ENCODE data around the gene HLA-DMA.

The HLA-DMA gene

DNA sequence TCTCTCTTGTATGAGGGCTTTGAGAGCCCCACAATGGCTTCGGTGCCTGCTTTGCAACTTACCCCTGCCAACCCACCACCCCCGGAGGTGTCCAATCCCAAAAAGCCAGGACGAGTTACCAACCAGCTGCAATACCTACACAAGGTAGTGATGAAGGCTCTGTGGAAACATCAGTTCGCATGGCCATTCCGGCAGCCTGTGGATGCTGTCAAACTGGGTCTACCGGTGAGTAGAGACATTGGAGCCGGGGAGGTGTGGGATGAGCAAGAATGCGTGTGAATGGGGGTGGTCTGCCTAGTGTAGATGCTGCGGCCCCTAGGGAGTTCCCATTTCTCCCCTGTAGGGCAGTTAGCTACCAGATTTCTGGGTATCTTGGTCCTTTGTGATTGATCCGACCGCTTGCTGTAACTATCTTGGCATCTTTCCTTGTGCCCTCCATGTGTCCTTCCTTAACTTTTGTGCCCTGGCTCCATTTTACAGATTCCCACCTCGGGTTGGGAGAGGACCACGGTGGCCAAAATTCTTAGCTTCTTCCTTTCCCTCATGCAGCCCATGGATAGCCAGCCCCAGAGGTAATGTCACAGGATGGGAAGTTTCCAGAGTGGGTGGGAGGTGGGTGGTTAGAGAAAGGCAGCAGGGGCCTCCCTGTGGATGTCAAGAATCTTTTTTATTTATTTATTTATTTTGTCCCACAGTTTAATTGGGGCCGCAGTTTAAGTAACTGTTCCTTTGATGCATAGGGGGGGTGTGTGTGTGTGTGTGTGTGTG is 21.8 kb upstream of the HLA-DMA start:
- no peak for DNase-seq

DNA sequence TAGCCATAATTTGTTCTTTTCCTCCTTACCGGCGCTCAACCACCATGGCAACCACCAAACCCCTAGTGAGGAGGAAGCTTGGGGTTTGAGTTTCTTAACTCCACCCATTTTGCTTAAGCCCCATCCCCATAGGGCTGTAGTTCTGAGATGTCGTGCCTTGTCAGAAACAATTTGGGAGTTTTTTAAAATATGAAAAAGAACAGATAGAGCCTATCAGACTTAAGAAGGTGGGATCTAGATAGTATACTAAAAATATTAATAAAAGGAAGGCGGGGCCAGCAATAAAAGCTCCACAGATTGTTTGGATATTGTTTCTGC is 21.1 kb upstream of the HLA-DMA start:
- no peak for DNase-seq

DNA sequence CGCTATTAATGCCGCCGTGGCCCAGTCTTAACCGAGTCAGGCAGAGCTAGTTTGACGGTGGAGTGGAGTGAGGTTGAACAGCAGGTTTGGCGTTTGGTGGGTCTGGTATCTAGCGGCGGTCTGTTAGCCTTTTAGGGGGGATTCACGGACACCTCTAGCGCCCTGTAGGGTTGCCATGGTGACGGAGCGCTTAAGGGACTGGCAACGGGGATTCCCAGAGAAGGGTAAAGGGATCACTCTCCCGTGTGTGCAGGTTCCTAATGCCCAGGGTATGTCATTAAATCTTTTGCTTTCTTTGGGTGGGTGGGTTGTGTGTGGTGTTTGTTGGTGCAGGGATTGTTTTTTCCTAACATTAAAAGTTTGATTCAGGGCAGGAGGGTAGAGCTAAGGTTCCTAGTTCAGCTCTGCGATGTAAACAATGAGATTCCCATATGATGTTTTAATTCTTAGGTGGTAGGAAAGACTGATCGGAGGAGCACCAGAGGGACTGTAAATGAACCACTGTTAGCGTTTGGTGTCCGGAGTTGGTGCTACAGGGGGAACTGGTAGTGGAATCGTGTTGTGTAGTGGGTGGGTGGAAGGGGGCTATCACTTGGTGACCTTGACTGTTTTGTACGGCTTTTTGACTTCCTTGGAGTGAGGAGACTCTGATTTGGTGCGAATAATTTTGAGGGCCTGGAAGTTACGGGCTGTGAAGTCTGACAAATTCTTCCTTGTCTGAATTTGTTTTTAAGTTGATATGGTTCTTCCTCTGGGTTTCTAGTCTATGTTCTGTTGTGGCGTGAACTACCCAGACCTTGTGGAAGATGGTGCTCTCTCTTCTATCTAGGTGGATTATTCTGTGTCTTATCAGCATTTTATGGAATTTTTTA is 20.5 kb upstream of the HLA-DMA start:
- DNase-seq = peak; percentile 16 to 48

DNA sequence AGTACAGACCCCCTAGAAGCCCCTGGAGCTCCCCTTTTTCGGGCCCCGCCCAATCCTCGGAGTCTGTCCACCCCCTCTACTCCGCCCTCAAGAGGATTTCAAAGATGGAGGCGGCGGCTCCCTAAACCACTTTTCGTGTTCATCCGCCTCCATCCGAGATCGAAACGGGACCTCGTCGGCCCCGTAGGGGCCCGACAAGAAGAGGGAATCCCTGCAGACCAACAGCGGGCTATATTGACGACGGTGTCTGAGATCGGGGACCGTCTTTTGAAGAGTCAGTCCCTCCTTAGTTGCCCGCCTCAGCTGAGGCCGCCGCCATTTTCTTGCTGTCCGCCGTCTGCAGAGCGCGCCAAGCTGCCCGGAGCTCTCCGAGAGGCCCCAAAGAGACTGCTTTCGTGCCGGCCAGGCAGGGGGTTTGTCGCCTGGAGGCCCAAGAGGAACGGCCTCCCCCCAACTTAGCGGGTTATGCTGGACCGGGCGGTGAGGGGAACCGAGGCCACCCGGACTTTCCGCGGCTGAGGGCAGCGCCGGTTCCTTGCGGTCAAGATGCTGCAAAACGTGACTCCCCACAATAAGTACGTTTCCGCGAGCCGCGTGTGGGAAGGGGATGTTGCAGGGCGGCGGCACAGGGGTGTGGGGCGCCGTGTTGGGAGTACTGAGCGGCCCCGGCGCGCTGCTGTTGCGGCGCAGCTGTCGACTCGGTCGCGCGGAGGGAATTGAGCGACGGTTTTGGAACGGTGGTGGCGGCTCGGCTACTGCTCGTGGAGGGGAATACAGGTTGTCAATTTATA is 19.7 kb upstream of the HLA-DMA start:
- DNase-seq = peak in 1 of 2 experiments; percentile 25

- peak; percentile 99 to 100 for DNase-seq
These were observed 18.9 kb upstream of the HLA-DMA start for GRCh38 chr6:32971581-32972352.

- no peak for DNase-seq
These were observed 18.3 kb upstream of the HLA-DMA start for GRCh38 chr6:32971242-32971580.

DNA sequence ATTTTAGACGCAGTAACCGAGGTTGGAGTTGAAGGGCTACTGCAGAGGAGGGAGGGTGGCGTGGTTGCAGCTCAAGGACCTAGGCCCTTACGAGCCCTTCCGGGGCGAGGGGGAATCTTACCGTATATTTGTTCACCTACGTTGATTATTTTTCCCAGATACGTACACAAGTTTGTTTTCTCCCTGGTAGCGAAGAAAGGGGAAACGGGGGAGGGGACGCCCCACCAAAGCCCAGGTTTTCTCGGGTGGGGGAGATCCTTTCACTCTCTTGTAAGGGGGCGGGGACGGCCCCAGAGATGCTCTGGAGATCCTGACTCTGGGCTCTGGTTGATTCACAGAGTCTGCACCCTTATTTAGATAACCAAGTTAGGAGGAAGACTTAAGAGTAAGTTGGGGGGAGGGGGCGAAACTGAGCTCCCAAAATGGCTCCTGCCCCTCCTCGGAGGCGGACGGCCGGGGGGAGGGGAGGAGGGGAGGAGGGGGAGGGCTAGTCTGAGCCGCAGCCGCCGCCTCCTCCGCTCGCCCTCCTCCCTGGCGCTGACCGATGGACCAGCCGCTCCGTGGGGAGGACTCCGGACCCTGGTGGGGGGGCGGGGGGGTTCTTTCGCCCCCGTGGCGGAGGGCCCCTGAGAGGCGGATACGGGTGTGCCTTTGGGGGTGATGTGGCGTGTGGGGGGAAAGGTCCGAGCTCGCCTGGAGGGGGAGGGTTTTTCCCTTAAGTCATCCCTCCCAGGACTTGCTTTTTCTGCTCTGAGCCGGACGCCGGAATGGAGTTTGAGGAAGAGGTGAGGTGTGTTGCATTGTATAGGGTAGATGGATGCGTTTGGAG is 17.7 kb upstream of the HLA-DMA start:
- peak; percentile 49 to 74 for DNase-seq

- peak; percentile 47 to 58 for DNase-seq
These were observed 17.0 kb upstream of the HLA-DMA start for GRCh38 chr6:32969685-32970412.

GRCh38 chr6:32968867-32969684 is 16.2 kb upstream of the HLA-DMA start:
- peak; percentile 36 to 46 for DNase-seq

DNA sequence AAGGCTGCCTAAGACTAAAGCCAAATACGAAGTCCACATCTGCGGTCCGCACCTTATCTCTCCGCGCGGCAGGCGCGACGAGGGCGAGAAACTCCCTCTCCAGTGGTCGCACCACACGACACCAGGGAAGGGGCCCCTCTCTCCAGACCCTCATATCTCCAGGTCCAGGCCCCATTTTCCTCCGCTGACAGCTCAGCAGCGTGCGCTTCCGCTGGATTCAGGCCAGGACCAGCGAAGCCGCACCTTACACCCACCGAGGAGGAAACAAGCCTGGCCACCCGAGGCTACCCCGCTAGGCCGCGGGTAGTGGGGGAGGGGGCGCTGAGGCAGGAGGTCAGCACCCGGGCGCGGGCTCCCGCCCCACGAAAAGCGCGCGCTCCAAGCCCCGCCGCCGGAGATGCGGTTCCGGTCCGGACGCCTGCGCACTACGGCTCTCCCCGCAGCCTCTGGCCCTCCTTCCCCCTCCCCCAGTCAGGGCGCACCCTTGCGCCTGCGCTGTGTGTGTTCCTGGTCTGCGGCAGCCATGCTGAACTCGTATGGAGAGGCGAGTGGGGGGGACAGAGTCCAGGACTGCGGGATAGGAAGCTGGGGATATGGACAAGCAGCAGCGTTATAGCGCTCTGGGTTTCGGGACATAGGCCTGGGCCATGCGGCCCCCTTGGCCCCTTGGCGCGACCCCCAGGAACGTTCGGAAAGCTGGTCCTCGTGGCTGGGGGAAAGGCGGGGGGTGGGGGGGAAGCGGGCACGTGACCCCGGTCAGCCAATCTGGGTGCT is 15.4 kb upstream of the HLA-DMA start, which contains the start of gene BRD2:
BRD2 (plus strand) TSS at position 502 of the 774 bp plus-strand sequence. CDS start 4,305 bp downstream, outside the sequence.
- peak; percentile 90 to 91 for DNase-seq

DNA sequence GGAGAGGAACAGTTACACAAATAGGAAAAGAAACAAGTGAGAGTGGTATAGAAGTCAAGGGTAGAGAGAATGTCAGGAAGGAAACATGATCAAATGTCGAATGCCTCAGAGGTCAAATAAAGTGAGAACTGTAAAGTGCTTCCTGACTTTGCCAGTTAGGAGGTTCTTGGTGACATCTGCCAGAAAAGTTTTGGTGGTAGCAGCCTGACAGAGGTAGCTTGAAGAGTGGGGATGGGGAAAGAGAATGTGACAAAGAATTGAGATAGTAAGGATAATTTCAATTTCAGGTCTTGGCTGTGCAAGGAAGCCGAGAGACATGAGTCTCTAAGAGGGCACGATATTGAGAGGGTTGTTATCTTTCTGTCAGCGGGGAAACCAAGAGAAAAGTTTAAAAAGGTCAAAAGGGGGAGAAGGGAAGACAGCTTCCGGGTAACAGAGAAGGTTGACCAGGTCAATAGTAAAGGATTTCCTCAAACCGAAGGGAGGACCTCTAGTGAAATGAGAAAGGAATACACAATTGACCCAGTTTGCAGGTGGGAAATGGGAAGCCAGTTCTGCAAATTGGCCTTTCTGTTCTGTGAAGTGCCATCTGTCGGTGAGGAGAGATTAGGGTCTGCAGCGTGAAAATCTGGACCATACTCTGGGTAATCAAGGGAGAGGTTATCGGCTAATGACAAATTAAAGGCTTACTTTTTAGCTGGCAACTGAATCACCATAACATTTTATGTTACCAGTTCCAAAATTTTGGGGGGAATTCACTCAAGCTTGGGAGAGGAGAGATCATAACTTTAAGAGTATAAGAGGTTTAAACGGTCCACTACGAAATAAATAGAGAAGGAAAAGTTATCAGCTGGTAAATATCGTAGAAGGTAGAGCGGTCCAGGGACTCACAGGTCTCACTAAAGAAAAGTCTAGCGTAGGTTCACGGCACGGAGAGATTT is 14.5 kb upstream of the HLA-DMA start:
- DNase-seq = peak; percentile 56 to 67

DNA sequence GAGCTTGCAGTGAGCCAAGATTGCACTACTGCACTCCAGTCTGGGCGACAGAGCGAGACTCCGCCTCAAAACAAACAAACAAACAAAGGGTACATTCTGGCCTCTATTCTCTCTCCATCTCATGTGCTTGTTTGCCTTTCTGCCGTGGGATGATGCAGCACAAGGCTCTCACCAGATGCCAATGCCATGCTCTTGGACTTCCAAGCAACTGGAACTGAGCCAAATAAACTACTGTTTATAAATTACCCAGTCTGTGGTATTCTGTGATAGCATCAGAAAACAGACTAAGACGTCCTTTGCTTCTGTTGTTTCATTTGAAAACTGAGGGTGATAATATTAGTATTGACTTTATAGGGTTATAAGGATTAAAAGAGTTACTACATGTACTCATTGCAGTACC is 11.9 kb upstream of the HLA-DMA start:
- DNase-seq = no peak

- no peak for DNase-seq
These were observed 11.0 kb upstream of the HLA-DMA start for GRCh38 chr6:32963866-32964265.

DNA sequence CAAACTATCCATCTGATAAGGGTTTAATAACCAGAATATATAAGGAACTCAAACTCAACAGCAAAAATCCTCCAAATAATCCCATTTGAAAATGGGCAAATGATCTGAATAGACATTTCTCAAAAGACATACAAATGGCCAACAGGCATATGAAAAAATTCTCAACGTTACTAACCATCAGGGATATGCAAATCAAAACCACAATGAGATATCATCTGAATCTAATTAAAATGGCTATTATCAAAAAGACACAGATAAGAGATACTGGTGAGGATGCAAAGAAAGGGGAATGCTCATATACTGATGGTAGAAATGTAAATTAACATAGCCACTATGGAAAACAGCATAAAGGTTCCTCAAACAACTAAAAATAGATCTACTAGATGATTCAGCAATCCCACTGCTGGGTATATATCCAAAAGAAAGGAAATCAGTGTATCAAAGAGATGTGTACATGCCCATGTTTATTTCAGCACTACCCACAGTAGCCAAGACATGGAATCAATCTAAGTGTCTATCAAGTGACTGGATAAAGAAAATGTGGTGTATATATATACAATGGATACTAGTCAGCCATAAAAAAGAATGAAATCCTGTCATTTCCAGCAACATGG is 9.4 kb upstream of the HLA-DMA start:
- no peak for DNase-seq

DNA sequence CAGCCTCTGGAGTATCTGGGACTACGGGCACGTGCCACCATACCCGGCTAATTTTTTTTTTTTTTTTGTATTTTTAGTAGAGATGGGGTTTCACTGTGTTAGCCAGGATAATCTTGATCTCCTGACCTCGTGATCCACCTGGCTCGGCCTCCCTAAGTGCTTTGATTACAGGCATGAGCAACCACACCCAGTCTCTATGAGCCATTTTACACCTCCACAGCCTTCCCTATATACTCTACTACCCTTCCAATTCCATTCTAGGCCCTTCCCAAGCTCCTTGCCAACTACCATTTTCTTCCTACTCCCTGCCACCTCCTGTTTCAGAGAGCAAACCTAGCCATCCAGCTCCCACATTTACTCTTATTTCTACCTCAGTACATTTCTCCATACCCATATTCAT is 7.7 kb upstream of the HLA-DMA start:
- no peak for DNase-seq

DNA sequence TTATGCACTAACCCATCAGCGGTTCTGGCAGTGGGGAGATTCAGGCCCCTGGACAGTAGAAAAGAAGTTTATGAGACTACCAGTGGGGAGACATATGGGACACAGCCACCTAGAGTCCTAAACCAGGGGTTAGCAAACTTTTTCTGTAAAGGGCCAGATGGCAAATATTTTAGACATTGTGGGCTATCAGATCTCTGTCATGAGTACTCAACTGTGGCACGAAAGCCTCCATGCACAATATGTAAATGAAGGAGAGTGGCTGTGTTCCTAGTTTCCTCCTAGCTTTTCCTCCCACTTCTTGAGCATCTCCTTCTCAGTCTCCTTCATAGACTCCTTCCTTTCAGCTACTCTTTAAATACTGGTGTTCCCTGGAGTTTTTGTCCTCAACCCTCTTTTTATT is 3.3 kb upstream of the HLA-DMA start:
- no peak for DNase-seq

DNA sequence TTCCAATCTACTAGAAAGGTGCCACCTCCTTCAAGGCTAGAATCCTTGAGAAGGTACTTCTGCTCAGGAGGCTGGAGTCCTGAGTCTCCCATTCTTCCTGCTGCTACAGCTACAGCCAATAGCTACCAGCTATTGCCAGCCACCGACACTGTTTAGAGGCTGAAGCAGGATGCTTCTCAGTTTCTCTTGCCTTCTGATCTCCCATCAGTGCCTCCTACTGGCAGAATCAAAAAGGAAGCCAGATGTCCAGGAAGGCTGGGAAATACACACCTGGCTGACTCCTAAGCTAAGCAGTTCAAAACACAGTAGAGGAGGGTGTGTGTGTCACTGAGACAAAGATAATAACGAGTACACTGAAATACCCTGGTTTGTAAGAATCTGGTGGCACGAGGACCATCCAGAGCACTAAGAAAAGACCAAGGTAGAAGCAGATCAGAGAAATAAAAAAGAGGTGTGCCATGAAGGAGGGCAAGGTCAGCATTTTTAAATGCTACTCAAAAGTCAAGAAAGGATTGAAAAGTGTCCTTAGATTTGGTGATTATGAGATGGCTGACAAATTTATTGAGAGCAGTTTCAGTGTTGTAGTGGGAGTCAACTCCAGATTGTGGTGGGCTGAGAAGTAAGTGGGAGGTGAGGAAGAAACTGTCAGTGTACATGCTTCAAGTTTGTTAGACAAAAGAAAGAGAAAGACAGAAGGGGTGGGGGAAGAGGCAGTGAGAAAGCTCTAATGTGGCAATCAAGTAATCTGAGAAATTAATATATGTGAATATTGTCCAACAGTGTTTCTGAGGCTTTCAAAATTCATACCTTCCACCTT is 2.3 kb upstream of the HLA-DMA start:
- DNase-seq = peak; percentile 11 to 15
